DOHH2 (cell line): ENCODE results near the gene PTGDR2.

Source experiments
- EZH2phosphoT487 ChIP-seq: fragments of 200-600 bp; sonication (generic); IDR thresholded peaks from 2 replicates; pipeline ENCODE4 v1.6.1; 2017; ENCODE audit warnings: borderline replicate concordance, mild to moderate bottlenecking, antibody characterized with exemption, low read length, moderate library complexity, mixed read lengths
- TF ChIP-seq, protein P1 (sequence below): fragments of 200-600 bp; sonication (generic); IDR thresholded peaks from one replicate; pipeline ENCODE4 v1.5.1; 2014; ENCODE audit warnings: antibody characterized with exemption, mild to moderate bottlenecking, low read depth, low read length; ENCODE audit not compliant: poor library complexity, severe bottlenecking

DNA sequence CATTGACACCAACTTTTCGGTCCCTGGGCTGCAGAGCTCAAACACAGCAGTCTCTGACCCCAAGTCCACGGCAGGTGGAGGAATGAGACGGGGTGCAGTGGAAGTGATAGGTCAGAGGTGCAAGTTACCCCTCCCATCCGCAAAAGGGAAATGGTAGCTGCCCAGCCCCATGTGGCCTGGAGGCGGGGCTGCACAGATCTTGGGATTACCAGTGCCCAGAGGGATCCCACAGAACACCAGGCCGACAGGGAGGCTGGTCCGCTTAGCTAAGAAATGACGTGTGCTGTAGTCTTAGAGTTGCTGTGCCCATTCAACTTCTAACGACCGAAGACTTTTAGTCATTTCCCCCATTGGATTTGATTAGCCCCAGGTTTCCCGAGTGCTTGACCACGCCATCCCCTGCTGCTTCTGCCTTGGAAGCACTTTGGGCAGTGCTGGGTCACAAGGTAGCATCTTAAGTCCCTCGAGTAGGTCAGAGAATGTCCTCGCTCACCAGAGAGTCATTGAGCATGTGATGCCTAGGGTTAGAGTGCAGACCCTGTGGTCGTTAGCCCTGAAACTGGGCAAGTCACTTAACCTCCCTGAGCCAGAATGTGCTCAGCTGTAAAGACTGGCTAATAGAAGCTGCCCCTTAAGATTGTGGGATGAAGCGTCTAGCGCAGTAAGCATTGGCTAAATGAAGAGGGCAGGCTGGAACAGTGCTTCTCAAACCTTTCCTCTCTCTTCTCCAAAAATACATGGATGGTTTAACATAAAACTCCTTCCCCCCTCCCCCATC, 4.2 kb downstream of the PTGDR2 start:
- TF ChIP-seq, protein P1, sequence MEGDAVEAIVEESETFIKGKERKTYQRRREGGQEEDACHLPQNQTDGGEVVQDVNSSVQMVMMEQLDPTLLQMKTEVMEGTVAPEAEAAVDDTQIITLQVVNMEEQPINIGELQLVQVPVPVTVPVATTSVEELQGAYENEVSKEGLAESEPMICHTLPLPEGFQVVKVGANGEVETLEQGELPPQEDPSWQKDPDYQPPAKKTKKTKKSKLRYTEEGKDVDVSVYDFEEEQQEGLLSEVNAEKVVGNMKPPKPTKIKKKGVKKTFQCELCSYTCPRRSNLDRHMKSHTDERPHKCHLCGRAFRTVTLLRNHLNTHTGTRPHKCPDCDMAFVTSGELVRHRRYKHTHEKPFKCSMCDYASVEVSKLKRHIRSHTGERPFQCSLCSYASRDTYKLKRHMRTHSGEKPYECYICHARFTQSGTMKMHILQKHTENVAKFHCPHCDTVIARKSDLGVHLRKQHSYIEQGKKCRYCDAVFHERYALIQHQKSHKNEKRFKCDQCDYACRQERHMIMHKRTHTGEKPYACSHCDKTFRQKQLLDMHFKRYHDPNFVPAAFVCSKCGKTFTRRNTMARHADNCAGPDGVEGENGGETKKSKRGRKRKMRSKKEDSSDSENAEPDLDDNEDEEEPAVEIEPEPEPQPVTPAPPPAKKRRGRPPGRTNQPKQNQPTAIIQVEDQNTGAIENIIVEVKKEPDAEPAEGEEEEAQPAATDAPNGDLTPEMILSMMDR: no peak
- no peak for TF ChIP-seq EZH2phosphoT487
